GM19023 (cell line): ENCODE data around the gene ZNF547.
"Not testable (repeated sequence)": the region's sequence is repeated elsewhere in the genome, so short reads cannot be mapped to it uniquely, and the experiment has no call there.

Experiments
- ATAC-seq: cut with Tn5 transposase; IDR thresholded peaks from one replicate; pipeline ENCODE4 v1.9.1; 2021; ENCODE audit warnings: mild to moderate bottlenecking, moderate library complexity; ENCODE audit not compliant: unreplicated experiment

Gene ZNF547

DNA sequence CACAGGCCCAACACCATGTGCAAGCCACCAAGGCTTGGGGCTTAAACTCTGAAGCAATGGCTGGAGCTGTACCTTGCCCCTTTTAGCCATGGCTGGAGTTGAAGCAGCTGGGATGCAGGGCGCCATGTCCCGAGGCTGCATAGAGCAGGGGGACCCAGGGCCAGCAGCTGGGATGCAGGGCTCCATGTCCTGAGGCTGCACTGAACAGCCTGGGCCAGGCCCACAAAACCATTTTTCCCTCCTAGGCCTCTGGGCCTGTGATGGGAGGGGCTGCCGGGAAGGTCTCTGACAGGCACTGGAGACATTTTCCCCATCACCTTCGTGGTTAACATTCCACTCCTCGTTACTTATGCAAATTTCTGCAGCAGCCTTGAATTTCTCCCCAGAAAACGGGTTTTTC lies 10.8 kb downstream of the ZNF547 start:
- ATAC-seq, result no peak

DNA sequence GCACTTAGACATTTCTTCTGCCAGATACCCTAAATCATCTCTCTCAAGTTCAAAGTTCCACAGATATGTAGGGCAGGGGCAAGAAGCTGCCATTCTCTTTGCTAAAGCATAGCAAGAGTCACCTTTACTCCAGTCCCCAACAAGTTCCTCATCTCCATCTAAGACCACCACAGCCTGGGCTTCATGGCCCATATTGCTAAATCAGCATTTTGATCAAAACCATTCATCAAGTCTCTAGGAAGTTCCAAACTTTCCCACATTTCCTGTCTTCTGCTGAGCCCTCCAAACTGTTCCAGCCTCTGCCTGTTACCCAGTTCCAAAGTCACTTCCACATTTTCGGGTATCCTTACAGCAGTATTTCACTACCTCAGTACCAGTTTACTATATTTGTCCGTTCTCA lies 11.3 kb downstream of the ZNF547 start:
- ATAC-seq, result not testable (repeated sequence)

DNA sequence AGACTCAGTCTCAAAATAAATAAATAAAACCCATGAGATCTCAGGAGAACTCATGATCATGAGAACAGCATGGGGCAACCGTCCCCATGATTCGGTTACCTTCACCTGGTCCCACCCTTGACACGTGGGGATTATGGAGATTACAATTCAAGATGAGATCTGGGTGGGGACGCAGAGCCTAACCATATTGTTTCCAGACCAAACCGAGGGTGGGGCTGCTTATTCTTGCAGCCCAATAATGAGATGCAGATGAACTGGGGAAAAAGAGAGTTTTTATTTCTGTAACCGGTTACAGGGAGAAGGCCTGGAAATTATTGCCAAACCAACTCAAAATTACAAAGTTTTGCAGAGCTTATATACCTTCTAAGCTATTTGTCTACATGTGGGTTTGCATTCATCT lies 12.8 kb downstream of the ZNF547 start:
- ATAC-seq, result no peak

DNA sequence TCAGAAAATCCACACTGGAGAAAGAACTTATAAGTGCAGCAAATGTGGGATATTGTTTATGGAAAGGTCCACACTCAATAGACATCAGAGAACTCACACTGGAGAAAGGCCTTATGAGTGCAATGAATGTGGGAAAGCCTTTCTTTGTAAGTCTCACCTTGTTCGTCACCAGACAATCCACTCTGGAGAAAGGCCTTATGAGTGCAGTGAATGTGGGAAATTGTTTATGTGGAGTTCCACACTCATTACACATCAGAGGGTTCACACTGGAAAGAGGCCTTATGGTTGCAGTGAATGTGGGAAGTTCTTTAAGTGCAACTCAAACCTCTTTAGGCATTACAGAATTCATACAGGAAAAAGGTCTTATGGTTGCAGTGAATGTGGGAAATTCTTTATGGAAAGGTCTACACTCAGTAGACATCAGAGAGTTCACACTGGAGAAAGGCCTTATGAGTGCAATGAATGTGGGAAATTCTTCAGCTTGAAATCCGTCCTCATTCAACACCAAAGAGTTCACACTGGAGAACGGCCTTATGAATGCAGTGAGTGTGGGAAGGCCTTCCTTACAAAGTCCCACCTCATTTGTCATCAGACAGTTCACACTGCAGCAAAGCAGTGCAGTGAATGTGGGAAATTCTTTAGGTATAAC lies 14.3 kb downstream of the ZNF547 start:
- no peak for ATAC-seq

DNA sequence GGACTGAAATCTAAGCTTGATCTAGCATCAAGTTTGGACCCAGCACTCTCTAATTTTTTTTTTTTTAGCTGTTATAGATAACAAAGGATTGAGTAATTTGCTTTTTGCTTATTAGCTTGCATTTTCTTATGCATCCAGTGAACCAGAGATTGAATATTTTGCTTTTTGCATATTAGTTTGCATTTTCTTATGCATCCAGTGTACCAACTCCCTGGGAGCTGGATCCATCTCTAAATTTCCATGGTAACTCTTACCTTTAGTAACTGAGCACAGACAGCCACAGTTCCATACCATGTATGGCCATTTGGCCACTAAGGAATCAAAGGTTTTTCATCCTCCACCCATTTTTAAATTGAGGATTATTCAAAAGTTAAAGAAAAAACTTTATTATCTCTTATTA lies 17.6 kb downstream of the ZNF547 start:
- no peak for ATAC-seq

DNA sequence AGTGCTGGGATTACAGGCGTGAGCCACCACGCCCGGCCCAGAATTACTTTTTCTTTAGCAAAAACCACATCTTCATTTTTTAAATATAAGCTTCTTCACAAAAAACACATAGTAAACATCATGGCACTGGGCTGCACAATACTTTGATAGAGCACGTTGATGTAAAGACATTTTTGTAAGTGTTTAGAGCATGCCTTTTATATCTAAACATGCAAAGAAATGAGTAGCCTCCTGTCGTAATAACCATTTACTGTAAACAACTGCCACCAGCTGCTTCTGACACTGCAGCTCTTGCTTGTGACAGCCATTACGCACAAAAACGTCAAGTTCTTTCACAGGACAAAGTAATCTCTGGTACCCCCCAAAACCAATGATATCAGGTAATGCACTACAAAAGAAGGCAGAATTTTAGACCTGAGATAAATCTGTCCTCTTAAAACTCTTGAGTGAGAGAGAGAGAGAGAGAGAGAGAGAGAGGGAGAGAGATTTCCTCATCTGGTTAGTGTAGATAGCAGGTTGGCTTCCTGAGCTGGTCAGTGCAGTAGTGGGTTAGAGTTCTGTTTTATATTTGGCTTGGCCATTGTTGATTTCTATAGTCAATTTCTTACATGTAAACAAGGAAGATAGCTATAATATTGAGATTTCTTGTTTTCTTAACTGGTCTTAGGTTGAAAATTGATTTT lies 19.6 kb downstream of the ZNF547 start:
- ATAC-seq, result no peak

DNA sequence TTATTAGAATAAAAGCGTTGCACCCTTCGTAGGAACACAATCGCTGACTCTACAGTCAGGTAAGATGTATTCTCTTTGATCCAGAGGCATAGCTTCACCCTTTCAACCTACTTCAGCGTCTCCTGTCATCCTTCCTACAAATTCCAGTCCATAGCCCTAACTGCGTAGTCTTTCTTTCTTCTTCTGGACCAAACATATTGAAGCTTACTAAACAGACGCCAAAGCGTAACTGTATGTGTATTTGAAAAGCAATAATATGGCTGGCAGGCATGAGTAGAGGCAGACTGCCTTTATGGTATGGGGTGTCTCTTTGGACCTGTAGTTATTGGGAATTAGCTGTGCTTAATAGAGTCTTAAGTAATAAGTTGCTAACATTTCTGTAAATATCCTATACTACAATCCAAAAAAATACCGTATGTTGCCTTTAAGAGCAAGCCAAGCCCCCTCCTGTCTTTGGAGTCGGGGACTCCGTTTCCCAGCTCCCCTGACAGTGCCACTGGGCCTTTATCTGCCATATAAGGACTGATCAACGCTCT lies 25.9 kb downstream of the ZNF547 start:
- ATAC-seq, result no peak

DNA sequence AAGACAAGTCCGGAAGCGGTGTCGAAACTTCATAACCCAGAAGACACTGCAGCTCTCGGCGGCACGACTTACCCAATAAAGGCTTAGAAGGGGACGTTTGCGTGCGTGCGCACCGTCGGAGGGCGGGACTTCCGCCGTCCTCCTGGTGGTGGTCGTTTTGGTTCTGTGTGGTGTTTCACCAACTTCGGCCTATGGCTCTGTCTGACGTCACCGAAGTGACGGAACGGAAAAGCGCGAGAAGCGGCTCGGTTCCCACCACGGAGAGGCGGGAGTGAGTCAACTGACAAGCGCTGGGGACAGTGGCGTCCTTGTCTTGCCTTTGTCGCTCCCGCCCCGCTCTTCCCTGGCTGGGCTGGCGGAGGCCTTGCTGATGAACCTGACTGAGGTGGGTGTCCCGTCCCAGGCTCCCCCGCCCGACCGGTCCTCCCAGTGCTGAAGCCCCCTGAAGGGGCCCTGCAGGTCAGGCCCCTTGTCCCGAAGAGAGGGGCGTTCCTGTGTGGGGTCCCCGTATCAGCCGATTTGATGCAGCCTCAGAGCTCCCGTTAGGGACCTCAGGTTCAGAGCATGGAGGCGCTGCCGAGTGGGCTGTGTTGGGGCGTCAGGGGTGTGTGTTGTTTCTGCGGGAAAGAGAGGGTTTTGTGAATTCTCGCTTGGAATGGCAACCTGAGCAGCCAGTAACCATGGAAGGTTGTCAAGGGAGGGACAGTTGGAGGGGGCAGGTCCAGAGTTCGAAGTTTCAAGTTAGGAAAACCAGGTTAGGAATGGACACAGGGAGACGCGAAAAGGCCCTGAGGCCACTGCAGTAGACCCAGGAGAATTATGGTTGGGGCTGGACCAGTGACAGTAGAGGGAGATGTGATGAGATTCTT lies 26.6 kb downstream of the ZNF547 start, which contains the start of gene ZNF548:
Gene ZNF548 (plus strand): TSS at position 125 of the 869 bp plus-strand sequence. CDS start 246 bp downstream, at position 371.
- peak; percentile 97 for ATAC-seq

DNA sequence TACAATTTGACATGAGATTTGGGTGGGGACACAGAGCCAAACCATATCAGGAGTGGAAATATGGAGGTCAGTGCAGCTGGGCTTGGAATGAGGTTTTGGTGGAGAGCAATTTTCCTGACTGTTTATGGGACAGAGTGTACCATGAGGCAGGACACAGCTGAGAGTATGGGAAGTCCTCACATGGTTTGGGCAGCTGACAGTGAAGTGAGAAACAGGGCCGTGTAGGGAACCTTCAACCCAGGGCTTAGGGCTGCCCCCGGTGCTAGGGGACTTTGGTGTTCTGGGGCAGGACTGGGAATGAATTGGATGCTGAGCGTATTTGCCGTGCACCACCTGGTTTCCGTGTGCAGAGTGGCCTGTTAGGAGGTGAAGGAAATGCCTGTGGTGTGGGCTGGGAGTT lies 32.4 kb downstream of the ZNF547 start:
- ATAC-seq, result no peak

DNA sequence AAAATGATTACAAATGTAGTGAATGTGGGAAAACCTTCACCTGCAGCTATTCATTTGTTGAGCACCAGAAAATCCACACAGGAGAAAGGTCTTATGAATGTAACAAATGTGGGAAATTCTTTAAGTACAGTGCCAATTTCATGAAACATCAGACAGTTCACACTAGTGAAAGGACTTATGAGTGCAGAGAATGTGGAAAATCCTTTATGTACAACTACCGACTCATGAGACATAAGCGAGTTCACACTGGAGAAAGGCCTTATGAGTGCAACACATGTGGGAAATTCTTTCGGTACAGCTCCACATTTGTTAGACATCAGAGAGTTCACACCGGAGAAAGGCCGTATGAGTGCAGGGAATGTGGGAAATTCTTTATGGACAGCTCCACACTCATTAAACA lies 35.5 kb downstream of the ZNF547 start:
- ATAC-seq, result no peak

DNA sequence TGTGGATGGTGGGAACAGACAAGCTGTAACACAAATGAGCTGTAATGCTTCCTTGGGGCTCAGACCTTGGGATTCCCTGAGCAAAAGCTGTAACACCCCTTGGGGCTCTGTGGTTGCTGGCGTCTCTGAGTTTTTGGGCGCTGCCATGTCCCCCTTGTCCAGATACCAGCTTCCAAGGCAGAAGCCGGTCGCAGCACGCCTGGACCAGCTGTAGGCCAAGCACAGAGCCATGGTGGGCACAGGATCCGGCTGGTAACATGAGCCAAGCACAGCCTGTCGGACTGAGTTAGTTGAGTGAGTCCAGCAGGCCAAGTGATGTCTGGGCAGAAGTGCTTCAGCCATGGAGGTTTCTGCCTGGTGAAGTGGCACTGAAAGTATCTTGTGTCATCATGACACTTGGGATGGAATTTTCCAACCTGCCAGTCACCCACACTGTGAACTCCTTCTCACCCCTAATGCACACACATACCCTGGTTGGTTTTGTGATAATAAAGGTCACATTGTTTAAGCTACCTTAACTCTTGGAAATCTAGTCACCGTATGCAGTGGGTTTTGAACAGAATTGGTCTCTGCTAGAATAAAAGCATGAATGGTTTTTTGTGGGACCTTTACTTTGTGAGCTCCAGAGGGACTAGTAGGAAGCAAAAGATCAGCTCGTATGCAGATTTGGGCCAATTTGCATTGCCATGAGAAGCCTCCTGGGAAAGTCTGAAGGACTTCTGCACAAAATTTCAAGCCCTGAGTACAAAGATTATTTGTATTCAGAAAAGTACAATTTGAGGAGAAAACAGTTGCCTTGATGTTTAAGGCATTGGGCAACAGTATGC lies 40.6 kb downstream of the ZNF547 start:
- no peak for ATAC-seq

DNA sequence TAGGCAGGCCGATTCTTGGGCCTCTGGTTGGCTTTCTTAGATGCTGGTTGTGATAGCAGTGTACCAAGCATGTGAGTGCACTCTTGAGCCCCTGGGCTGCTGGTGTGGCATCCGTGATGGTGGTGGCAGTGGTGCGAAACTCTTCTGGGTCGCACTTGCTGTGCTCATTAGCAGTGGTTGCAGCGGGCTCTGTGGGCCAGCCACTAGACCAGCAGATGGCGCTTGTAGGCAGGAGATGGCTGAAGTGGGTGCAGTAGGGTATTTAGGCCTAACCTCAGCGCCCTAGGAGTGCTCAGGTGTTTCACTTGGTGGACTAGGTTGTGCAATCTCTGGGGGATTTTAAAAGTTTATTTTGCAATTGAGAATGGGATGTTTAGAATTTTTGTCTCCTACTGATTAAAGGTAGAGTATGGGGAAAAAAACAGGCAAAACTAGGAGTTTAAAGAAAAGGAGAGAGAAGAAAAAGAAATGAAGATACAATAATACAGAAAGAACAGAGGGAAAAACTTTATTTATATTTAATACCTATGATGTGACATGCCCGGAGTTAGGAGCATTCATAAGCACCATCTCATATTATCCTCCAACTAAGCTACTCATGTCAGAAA lies 43.3 kb downstream of the ZNF547 start:
- no peak for ATAC-seq

DNA sequence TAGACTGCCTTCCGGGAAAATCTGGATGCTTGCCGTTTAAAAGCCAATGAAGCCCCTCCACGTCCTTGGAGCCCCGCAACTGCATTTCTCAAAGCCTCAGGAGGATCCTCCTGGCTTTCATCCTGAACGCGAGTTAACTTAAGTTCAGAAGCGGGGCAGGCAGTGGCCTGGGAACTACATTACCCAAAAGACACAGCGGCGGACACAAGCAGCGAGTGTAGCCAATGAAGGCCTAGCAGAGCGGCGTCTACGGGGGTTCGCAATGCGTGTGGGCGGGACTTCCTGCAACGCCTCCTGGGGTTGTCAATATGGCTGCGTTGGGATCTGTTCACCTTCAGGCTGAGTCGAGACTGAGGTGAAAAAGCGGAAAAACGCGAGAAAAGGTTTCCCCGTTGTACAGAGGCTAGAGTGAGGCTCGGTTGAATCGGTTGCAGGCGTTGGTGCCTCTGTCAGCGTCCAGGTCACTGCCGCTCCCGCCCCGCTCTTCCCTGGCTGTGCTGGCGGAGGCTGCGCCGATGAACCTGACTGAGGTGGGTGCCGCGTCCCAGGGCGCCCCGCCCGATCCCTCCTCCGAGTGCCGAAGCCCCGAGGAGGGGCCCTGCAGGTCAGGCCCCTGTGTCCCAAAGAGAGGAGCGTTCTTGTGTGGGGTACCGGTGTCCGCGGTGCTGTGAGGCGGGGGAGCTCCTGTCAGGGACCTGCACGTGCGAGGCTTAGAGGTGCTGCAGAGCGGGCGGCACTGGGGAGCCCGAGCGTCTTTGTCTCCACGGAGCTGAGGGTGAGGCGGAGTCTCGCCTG lies 47.7 kb downstream of the ZNF547 start, which contains the start of gene ZNF17:
Gene ZNF17 (plus strand): TSS at position 285 of the 795 bp plus-strand sequence. CDS start 2,455 bp downstream, outside the sequence.
- ATAC-seq, result peak; percentile 97

DNA sequence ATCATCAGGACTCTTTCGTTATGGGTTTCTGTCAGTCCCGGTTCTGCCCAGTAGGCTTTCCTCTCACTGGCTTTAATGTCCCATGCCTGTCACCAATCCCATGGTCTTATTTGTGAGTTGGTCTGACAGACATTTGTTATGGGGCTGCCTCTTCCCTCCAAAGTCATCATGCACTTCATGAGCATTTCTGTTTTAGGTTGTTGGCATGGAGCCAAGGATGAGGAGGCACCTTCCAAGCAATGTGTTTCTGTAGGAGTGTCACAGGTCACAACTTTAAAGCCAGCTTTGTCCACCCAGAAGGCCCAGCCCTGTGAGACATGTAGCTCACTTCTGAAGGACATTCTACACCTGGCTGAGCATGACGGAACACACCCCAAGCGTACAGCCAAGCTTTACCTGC lies 56.1 kb downstream of the ZNF547 start:
- ATAC-seq, result no peak

DNA sequence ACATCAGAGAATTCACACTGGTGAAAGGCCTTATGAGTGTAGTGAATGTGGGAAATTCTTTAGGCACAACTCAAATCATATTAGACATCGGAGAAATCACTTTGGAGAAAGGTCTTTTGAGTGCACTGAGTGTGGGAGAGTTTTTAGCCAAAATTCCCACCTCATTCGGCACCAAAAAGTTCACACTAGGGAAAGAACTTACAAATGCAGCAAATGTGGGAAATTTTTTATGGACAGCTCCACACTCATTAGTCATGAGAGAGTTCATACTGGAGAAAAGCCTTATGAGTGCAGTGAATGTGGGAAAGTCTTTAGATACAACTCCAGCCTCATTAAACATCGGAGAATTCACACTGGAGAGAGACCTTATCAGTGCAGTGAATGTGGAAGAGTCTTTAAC lies 57.7 kb downstream of the ZNF547 start:
- ATAC-seq, result no peak
